NAMALWA (cell line): ENCODE results near the gene PARP9.
"Not testable (repeated sequence)": the region's sequence is repeated elsewhere in the genome, so short reads cannot be mapped to it uniquely, and the experiment has no call there.

Source experiments
- DNase-seq: peaks from one replicate; pipeline ENCODE4 v3.0.0-alpha.2; 2015; ENCODE audit warnings: low spot score

PARP9 gene

DNA sequence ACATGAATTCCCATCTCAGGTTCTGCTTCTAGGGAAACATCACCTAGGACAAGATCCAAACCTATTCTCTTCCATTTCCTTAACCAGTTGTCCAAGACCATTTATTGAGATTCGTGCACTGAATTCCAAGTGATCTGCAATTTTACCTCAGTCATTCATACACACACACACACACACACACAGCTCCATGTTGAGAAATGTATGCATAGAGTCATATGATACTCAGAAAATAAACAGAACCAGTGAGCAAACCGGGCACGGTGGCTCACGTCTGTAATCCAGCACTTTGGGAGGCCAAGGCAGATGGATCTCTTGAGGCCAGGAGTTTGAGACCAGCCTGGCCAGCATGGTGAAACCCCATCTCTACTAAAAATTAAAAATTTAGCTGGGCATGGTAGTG, 43.2 kb downstream of the PARP9 start:
- no peak for DNase-seq

DNA sequence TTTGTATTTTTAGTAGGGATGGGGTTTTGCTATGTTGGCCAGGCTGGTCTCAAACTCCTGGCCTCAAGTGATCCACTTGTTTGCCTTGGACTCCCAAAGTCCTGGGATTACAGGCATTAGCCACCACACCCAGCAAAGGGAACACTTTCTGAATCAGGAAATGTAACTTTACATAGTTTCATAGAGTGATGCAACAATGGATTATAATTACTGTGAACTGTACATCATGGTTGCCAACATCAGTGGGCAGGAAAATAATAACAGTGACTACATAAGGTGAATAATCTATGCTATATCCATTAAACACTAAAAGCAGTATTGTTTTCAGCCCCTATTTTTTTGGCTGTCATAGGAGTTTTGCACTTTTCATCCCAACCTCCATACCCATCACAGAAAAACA, 44.4 kb downstream of the PARP9 start:
- DNase-seq, result no peak

GRCh38 chr3:122516846-122517360, 47.2 kb downstream of the PARP9 start:
- DNase-seq, result no peak

DNA sequence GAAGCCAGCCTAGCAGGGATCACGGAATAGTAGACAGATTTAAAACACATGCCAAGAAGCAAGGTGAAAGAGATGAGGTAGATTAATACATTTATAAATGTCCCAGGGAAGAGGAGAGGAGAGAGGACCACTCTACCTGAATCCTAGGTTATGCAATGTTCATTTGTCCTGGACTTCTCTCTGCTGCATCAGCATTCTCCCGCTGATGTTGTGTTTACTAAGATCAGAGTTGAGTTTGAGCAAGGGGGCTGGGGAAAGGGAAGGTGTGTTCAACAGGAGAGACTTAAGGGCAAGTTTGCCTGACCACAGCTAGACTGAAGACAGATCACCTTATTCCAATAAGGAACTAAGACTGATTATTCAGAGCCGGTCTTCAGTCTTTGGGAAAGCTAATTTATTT, 48.2 kb downstream of the PARP9 start:
- DNase-seq, result no peak

- no peak for DNase-seq
These were observed 49.1 kb downstream of the PARP9 start for GRCh38 chr3:122515020-122515468.

DNA sequence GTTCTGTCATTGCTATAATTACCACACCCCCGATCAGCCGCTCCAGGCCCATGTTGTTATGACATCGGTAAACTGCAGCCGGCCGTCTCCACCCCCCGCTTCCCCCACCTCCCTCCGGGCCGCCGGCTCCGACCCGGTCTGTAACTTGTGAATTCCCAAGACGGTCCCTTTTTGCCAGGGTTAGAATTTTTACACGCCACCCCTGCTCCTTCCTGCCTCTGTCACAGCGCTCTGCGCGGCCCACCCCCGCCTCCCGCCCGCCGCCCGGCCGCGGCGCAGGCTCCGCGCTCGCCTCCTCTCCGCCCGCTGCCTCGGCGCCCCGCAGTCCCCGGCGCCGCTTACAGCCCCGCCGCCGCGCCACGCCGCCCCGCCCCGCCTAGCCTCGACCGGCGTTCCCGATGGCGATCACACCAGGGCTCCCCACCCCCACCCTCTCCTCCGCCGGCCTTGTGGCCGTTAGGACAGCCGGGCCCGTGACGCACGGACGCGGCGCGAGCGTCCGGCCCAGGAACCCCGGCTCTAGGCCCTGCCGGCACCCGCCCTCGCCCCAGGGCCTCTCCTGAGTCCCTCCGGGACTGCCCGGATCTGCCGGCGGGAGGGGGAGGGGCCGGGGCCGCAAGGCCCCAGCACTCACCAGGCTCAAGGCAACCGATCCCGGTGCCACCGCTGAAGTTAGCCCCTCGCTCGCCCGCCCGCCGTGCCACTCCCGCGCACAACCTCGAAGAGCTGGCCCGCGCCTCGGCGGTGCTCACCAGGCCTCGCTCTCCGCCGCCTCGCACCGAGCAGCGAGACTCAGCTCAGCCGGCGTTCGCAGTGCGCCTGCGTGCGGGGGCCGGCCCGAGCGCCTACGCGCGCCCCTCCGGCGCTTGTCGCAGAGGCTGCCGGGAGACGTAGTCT, 49.7 kb downstream of the PARP9 start, which contains the start of gene KPNA1:
KPNA1 (minus strand) TSS at position 817 of the 897 bp plus-strand sequence. CDS start 18,374 bp downstream, outside the sequence.
- DNase-seq, result peak; percentile 93

DNA sequence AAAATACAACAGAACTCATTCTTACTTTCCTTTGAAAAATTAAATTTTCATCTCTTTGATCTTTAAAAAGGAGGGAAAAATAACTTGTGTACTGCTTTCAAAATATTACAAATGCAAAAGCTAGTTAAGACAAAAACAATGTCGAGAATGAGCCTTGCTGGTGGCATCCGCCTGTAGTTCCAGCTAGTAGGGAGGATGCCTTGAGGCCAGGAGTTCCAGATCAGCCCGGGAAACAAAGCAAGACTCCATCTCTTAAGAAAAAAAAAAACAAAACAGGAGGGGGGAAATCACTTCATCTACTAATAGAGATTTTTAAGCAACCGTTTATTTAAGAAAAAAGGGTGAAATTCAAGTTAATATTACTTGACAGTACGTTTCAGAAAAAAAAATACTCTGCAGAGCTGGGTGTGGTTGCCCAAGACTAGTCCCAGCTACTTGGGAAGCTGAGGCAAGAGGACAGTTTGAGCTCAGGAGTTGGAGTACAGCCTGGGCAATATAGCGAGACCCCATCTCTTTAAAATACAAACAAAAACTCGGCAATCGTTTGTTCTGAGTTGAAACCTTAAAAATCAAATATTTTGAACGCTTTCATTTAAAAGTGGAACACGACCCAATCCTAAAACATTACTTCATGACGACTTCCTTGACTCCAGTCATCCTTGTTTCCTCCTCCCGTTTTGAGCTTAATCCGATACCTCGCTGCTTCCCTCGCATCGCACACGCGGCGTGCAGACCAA, 50.5 kb downstream of the PARP9 start:
- no peak for DNase-seq

DNA sequence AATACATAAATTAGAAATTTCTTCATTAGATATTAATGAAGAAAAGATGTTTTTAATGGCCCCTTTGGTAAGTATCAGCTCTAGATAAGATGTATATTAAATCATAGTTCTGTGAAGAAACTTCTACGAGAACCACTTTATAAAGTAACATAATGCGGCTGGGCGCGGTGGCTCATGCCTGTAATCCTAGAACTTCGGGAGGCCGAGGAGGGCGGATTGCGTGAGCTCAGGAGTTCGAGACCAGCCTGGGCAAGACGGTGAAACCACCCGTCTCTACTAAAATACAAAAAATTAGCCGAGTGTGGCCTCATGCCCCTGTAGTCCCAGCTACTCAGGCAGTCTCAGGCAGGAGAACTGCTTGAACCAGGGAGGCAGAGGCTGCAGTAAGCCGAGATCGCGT, 51.8 kb downstream of the PARP9 start:
- DNase-seq, result no peak

DNA sequence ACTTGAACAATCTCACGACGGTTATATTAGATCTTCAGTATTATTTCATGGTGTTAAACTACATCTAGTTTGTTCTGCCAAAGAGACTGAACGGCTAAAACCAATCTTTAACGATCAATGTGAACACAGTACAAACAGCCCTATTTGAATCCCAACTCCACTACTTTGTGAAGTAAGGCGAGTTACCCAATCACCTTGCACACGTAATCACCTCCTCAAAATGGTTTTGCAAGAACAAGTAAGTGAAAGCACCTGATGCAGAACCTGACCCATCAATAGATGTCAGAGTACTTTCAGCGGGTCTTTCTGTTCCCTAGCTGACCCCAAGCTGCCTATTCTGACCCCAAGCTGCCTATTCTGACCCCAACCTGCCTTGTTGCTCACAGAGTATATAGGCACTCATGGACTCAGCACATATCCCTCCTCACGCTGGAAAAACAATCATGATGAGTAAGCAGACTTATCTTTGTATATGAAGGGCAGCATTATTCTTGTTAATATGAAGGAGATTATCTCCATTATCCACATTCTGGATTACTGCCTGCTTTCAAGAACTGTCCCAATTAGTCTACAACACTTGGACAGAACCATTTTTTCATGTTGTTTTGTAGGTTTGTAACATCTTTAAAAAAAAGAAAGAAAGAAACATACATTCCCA, 53.1 kb downstream of the PARP9 start:
- no peak for DNase-seq

GRCh38 chr3:122508944-122509343, 55.2 kb downstream of the PARP9 start:
- DNase-seq, result not testable (repeated sequence)

- no peak for DNase-seq
These were observed 55.8 kb downstream of the PARP9 start for GRCh38 chr3:122508135-122508914.

DNA sequence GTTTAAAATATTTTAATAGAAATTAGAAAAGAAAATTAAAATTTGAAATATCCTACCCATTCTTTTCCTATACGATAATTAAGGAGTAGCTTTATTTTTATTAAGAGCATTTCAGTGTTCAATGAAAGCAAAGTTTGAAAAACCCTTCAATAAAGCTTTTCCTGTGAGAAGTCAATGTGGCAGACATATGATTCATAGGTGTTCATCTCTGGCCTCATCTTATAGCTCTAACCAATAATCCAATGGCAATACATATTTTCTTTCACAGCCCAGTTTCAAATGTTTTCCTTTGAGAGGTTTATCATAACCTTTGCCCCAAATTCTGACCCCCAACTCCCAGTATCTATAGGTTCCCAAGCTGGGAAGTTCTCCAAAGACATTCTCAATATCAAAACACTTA, 57.6 kb downstream of the PARP9 start:
- no peak for DNase-seq

DNA sequence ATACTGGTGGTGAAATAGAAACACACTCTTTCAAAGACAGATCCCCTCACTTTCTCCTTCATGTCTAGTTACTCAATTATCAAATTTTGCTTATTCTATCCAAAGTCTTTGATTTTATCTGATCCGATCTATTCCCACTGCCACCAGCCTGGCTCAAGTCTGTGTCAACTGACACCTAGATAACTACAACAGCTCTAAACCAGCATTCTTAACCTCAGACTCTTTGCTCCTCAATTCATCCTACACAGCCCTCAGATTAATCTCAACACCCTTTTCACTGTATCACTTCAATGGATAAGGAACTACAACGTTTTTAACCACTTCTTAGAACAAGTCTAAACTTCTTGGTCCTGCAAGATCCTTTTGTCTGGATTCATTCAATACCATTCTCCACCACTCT, 58.4 kb downstream of the PARP9 start:
- no peak for DNase-seq

GRCh38 chr3:122502941-122503340, 61.2 kb downstream of the PARP9 start:
- no peak for DNase-seq

DNA sequence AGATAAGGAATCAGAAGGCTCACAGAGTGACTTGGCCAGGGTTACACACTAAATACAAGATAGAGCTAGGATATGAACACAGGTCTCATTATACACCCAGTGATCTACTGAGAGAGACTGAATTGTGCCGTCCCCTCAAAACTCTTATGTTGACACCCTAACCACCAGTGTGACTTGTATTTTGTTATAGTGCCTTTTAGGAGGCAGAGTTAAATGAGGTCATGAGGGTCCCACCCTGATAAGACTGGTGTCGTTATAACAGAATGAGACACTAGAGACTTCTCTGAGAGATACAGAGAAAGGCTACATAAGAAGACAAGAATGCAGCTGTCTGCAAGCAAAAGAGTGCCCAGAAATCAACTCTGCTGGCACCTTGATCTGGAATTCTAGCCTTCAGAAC, 62.0 kb downstream of the PARP9 start:
- no peak for DNase-seq

- not testable (repeated sequence) for DNase-seq
These were observed 63.1 kb downstream of the PARP9 start for GRCh38 chr3:122500964-122501363.

- DNase-seq, result no peak
These were observed 65.9 kb downstream of the PARP9 start for GRCh38 chr3:122498152-122498551.

- DNase-seq, result no peak
These were observed 66.7 kb downstream of the PARP9 start for GRCh38 chr3:122497425-122497824.

DNA sequence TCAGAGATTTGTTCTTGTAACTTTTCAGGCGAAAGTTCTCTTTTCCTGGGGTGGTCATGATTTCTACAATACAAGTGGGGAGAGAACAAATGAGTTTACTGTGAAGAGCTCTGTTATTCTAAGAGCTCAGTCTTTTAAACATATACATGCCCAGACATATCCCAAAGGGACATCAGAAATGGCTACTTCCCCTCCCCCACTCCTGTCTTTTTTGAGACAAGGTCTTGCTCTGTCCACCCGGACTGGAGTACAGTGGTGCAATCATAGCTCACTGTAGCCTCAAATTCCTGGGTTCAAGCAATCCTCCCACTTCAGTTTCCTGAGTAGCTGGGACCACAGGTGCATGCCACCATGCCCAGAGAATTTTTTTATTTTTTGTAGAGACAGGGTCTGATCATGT, 67.6 kb downstream of the PARP9 start:
- DNase-seq, result no peak

DNA sequence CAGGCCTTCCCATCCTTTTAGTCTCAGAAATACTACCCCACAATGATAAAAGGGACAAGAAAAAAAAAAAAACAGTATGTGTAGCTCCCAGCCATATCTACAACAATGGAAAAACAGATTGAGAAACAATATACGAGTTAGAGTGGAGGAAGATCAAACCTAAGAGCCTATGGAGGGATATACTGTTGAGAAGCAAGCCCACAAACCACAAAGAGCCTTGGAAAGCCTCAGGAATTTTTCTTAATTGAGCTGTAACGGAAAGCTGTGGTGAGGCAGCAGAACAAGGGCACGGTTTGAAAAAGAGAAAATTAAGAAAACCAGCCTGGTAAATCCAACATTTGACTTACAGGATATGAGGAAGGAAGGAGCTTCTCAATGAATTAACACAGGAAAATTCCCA, 70.8 kb downstream of the PARP9 start:
- DNase-seq, result no peak

GRCh38 chr3:122488262-122488973, 75.7 kb downstream of the PARP9 start:
- no peak for DNase-seq
